Glutamatergic neuron (in vitro differentiated cells): Measurements from ENCODE around the gene DGKI. TPM values are rescaled to one million over a fixed set of nuclear protein-coding genes. Genes with fewer than 3 reads are reported as not detected.

Source experiments
- DNase-seq: peaks from one replicate; pipeline ENCODE4 v3.0.0; 2022
- H3K27ac Mint-ChIP-seq: one replicate; pipeline ENCODE4 v1.8.0; 2020; ENCODE audit warnings: mild to moderate bottlenecking, mixed read lengths, inconsistent platforms; ENCODE audit not compliant: unreplicated experiment
- H3K27me3 Mint-ChIP-seq: one replicate; pipeline ENCODE4 v1.8.0; 2020; ENCODE audit warnings: mild to moderate bottlenecking, moderate library complexity, mixed read lengths, inconsistent platforms; ENCODE audit not compliant: unreplicated experiment
- H3K36me3 Mint-ChIP-seq: one replicate; pipeline ENCODE4 v1.8.0; 2020; ENCODE audit warnings: mild to moderate bottlenecking, mixed read lengths, inconsistent platforms; ENCODE audit not compliant: unreplicated experiment
- H3K4me1 Mint-ChIP-seq: one replicate; pipeline ENCODE4 v1.8.0; 2020; ENCODE audit warnings: mild to moderate bottlenecking, low read depth, mixed read lengths, inconsistent platforms; ENCODE audit not compliant: unreplicated experiment
- H3K4me3 Mint-ChIP-seq: one replicate; pipeline ENCODE4 v1.8.0; 2020; ENCODE audit warnings: mild to moderate bottlenecking, mixed read lengths, inconsistent platforms; ENCODE audit not compliant: unreplicated experiment
- H3K9me3 Mint-ChIP-seq: one replicate; pipeline ENCODE4 v1.8.0; 2020; ENCODE audit warnings: mild to moderate bottlenecking, moderate library complexity, mixed read lengths, inconsistent platforms; ENCODE audit not compliant: unreplicated experiment
- CTCF ChIP-seq: fragments of 200-600 bp; sonication (generic); IDR thresholded peaks from one replicate; pipeline ENCODE4 v1.5.0; 2021; ENCODE audit not compliant: partially characterized antibody, unreplicated experiment
- total RNA-seq: library from RNA; stranded (reverse); fragmentation: NEBNext Ultra II Directional; extraction: Animal tissue kit (Norgen Biotek cat#: 25700); gene quantifications from one replicate; pipeline ENCODE4 v1.2.1, GENCODE V29; 2021; ENCODE audit not compliant: unreplicated experiment

DGKI gene
- total RNA-seq, 1 donor from 2014 or later, result 19.4 TPM

DNA sequence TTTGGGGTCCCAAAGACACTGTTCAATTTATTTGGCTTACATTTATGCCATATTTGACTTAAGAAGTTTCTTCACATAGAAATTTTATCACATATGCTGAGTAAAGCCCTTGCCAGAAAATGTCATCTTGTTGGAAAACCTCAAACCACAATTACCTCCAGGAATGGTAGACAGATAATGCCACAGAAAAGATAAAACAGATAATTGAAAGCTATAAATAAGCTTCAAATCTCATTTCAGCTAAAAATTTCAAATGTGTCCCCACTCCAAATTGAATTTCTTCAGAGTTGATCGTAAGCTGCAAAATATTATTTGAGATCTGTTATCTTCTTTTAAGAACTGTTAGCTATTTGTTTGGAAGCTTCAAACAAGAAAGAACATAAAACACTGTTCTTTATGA, 326.8 kb downstream of the DGKI start:
- H3K9me3 Mint-ChIP-seq, result peaks cover 2% of the 10 kb centered on the region
- H3K4me3 Mint-ChIP-seq, result no peak overlapping the region
- TF ChIP-seq CTCF, result no peak
- H3K27ac Mint-ChIP-seq, result no peak overlapping the region
- no peaks in the 10 kb centered on the region for H3K36me3 Mint-ChIP-seq
- peaks cover 2% of the 10 kb centered on the region for H3K27me3 Mint-ChIP-seq
- no peaks in the 10 kb centered on the region for H3K4me1 Mint-ChIP-seq
- no peak for DNase-seq

DNA sequence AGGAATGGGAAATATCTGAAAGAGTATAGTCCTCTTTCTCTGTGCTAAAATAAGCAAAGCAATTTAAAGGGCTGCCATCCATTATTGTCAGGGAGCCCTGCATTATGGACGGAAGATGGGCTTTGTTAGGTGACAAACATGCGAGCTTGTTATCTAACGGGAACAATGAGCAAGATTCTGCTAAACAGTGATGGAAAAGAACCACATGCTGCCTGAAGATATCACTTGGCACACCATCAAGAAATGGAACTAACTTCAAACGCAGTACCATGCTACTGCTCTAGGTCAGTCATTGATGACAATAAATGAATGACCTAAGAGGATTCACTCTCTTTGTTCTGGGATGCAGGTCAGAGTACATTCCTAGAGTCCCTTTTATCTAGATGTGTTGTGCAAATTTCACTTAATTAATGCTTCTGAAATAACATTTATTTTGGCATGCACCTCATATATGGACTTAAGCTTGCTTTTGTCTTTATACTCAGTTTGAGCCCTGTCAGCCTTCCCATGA, 327.5 kb downstream of the DGKI start:
- H3K36me3 Mint-ChIP-seq, result no peaks in the 10 kb centered on the region
- no peak overlapping the region for H3K27ac Mint-ChIP-seq
- peaks cover 2% of the 10 kb centered on the region for H3K9me3 Mint-ChIP-seq
- no peaks in the 10 kb centered on the region for H3K4me1 Mint-ChIP-seq
- H3K27me3 Mint-ChIP-seq, result peaks cover 2% of the 10 kb centered on the region
- no peak for TF ChIP-seq CTCF
- no peak for DNase-seq
- H3K4me3 Mint-ChIP-seq, result no peak overlapping the region

GRCh38 chr7:137513091-137513490, 333.7 kb downstream of the DGKI start:
- Mint-ChIP-seq H3K27me3 (no peaks in the 10 kb centered on the region), H3K9me3 (no peaks in the 10 kb centered on the region), H3K36me3 (no peaks in the 10 kb centered on the region), H3K4me1 (no peaks in the 10 kb centered on the region), H3K27ac (no peak overlapping the region), H3K4me3 (no peak overlapping the region)
- no peak for TF ChIP-seq CTCF
- no peak for DNase-seq

DNA sequence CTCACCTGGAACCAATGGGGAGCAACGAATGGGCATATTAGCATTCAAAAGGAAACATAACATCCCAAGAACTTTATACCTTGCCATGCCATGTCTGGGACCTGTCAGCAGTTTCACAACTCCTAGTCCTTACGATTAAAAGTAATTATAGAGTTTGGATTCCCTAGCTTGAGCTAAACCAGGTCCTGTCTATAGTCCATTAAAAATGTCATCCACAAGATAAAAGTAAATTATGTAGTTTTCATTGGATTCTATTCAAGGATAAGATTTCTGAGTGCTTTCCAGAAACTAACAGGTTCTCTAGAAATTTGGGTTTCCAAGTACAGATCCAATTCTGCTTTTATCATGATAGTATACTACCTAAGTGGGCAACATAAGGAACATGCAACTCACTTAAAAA, 339.7 kb downstream of the DGKI start:
- Mint-ChIP-seq H3K4me1 (no peaks in the 10 kb centered on the region), H3K27ac (no peak overlapping the region), H3K4me3 (no peak overlapping the region), H3K36me3 (no peaks in the 10 kb centered on the region), H3K9me3 (no peaks in the 10 kb centered on the region), H3K27me3 (no peaks in the 10 kb centered on the region)
- no peak for DNase-seq
- no peak for TF ChIP-seq CTCF

GRCh38 chr7:137506031-137506430, 340.7 kb downstream of the DGKI start:
- no peak overlapping the region for H3K4me3 Mint-ChIP-seq
- DNase-seq, result no peak
- H3K4me1 Mint-ChIP-seq, result no peaks in the 10 kb centered on the region
- H3K27ac Mint-ChIP-seq, result no peak overlapping the region
- no peak for TF ChIP-seq CTCF
- no peaks in the 10 kb centered on the region for H3K27me3 Mint-ChIP-seq
- H3K9me3 Mint-ChIP-seq, result no peaks in the 10 kb centered on the region
- H3K36me3 Mint-ChIP-seq, result no peaks in the 10 kb centered on the region
